HEK293 (cell line): ENCODE data around the gene TYRP1.

Source experiments
- BCL11A ChIP-seq: fragments of 450-650 bp; formaldehyde crosslinking; IDR thresholded peaks from 2 replicates; pipeline ENCODE4 v1.5.1; 2016; ENCODE audit warnings: low read depth, missing biosample characterization, missing genetic modification characterization
- FEZF1 ChIP-seq: fragments of 450-650 bp; formaldehyde crosslinking; IDR thresholded peaks from 2 replicates; pipeline ENCODE4 v1.5.1; 2016; ENCODE audit warnings: missing biosample characterization, missing genetic modification characterization
- GLIS2 ChIP-seq: fragments of 450-650 bp; formaldehyde crosslinking; IDR thresholded peaks from 2 replicates; pipeline ENCODE4 v1.5.1; 2016; ENCODE audit warnings: missing biosample characterization, missing genetic modification characterization
- HOXC10 ChIP-seq: sonication (generic); formaldehyde crosslinking; IDR thresholded peaks from 2 replicates; pipeline ENCODE4 v1.8.1; 2023; ENCODE audit warnings: mild to moderate bottlenecking, missing genetic modification reagents
- HOXD13 ChIP-seq: sonication (generic); formaldehyde crosslinking; IDR thresholded peaks from 2 replicates; pipeline ENCODE4 v1.8.0; 2022; ENCODE audit warnings: missing genetic modification reagents, borderline replicate concordance
- KLF1 ChIP-seq: fragments of 450-650 bp; formaldehyde crosslinking; IDR thresholded peaks from 2 replicates; pipeline ENCODE4 v1.5.1; 2016; ENCODE audit warnings: missing biosample characterization, missing genetic modification characterization
- MEIS1 ChIP-seq: sonication (generic); formaldehyde crosslinking; IDR thresholded peaks from 2 replicates; pipeline ENCODE4 v1.8.1; 2022; ENCODE audit warnings: missing genetic modification reagents, mild to moderate bottlenecking, borderline replicate concordance
- OSR2 ChIP-seq: fragments of 450-650 bp; formaldehyde crosslinking; IDR thresholded peaks from 2 replicates; pipeline ENCODE4 v1.5.1; 2016; ENCODE audit warnings: missing biosample characterization, missing genetic modification characterization
- REST ChIP-seq: fragments of 450-650 bp; formaldehyde crosslinking; IDR thresholded peaks from 2 replicates; pipeline ENCODE4 v1.5.1; 2016; ENCODE audit warnings: missing biosample characterization, missing genetic modification characterization
- SCRT1 ChIP-seq: fragments of 450-650 bp; formaldehyde crosslinking; IDR thresholded peaks from 2 replicates; pipeline ENCODE4 v1.5.1; 2016; ENCODE audit warnings: missing biosample characterization, missing genetic modification characterization, borderline replicate concordance
- WT1 ChIP-seq: fragments of 450-650 bp; formaldehyde crosslinking; IDR thresholded peaks from 2 replicates; pipeline ENCODE4 v1.5.1; 2016; ENCODE audit warnings: missing biosample characterization, missing genetic modification characterization
- ZFP69B ChIP-seq: fragments of 450-650 bp; formaldehyde crosslinking; IDR thresholded peaks from 2 replicates; pipeline ENCODE4 v1.5.1; 2016; ENCODE audit warnings: missing biosample characterization, missing genetic modification characterization
- ZNF10 ChIP-seq: fragments of 450-650 bp; formaldehyde crosslinking; IDR thresholded peaks from 2 replicates; pipeline ENCODE4 v1.5.1; 2017; ENCODE audit warnings: missing biosample characterization, missing genetic modification characterization
- ZNF211 ChIP-seq: fragments of 450-650 bp; formaldehyde crosslinking; IDR thresholded peaks from 2 replicates; pipeline ENCODE4 v1.5.1; 2016; ENCODE audit warnings: low read depth, missing biosample characterization, missing genetic modification characterization
- ZNF248 ChIP-seq: fragments of 450-650 bp; formaldehyde crosslinking; IDR thresholded peaks from 2 replicates; pipeline ENCODE4 v1.5.1; 2017; ENCODE audit warnings: missing biosample characterization, missing genetic modification characterization
- ZNF292 ChIP-seq: fragments of 450-650 bp; formaldehyde crosslinking; IDR thresholded peaks from 2 replicates; pipeline ENCODE4 v1.5.1; 2016; ENCODE audit warnings: low read depth, missing biosample characterization, missing genetic modification characterization, borderline replicate concordance
- ZNF302 ChIP-seq: fragments of 450-650 bp; formaldehyde crosslinking; IDR thresholded peaks from 2 replicates; pipeline ENCODE4 v1.5.1; 2016; ENCODE audit warnings: missing biosample characterization, missing genetic modification characterization, low read depth
- ZNF311 ChIP-seq: fragments of 450-650 bp; formaldehyde crosslinking; IDR thresholded peaks from 2 replicates; pipeline ENCODE4 v1.5.1; 2017; ENCODE audit warnings: missing biosample characterization, missing genetic modification characterization, borderline replicate concordance
- ZNF341 ChIP-seq: fragments of 450-650 bp; formaldehyde crosslinking; IDR thresholded peaks from 2 replicates; pipeline ENCODE4; 2016; ENCODE audit warnings: low read depth, missing biosample characterization, missing genetic modification characterization
- ZNF394 ChIP-seq: fragments of 450-650 bp; formaldehyde crosslinking; IDR thresholded peaks from 2 replicates; pipeline ENCODE4 v1.5.1; 2016; ENCODE audit warnings: missing biosample characterization, missing genetic modification characterization, mild to moderate bottlenecking, moderate library complexity, borderline replicate concordance
- ZNF48 ChIP-seq: fragments of 450-650 bp; formaldehyde crosslinking; IDR thresholded peaks from 2 replicates; pipeline ENCODE4 v1.5.1; 2016; ENCODE audit warnings: missing biosample characterization, missing genetic modification characterization
- ZNF510 ChIP-seq: fragments of 450-650 bp; formaldehyde crosslinking; IDR thresholded peaks from 2 replicates; pipeline ENCODE4 v1.5.1; 2018; ENCODE audit warnings: mild to moderate bottlenecking, missing genetic modification characterization, missing biosample characterization; ENCODE audit not compliant: insufficient replicate concordance
- ZNF555 ChIP-seq: fragments of 450-650 bp; formaldehyde crosslinking; conservative IDR thresholded peaks from 2 replicates; pipeline ENCODE4 v1.5.1; 2017; ENCODE audit warnings: missing biosample characterization, mild to moderate bottlenecking, missing genetic modification characterization, inconsistent platforms
- ZNF560 ChIP-seq: fragments of 450-650 bp; formaldehyde crosslinking; IDR thresholded peaks from 2 replicates; pipeline ENCODE4 v1.5.1; 2017; ENCODE audit warnings: missing biosample characterization, missing genetic modification characterization, borderline replicate concordance
- ZNF585B ChIP-seq: fragments of 450-650 bp; formaldehyde crosslinking; IDR thresholded peaks from 2 replicates; pipeline ENCODE4 v1.5.1; 2016; ENCODE audit warnings: missing biosample characterization, missing genetic modification characterization
- ZNF843 ChIP-seq: fragments of 450-650 bp; formaldehyde crosslinking; IDR thresholded peaks from 2 replicates; pipeline ENCODE4 v1.5.1; 2016; ENCODE audit warnings: missing biosample characterization, missing genetic modification characterization
- TF ChIP-seq, protein P1 (sequence below): fragments of 450-650 bp; formaldehyde crosslinking; IDR thresholded peaks from 2 replicates; pipeline ENCODE4 v1.5.1; 2016; ENCODE audit warnings: missing biosample characterization, missing genetic modification characterization, borderline replicate concordance
- TF ChIP-seq, protein P2 (sequence below): fragments of 450-650 bp; formaldehyde crosslinking; optimal IDR thresholded peaks from 2 replicates; pipeline ENCODE3; 2016; ENCODE audit warnings: missing biosample characterization, mild to moderate bottlenecking, missing genetic modification characterization
- TF ChIP-seq, protein P3 (sequence below): fragments of 450-650 bp; formaldehyde crosslinking; IDR thresholded peaks from 2 replicates; pipeline ENCODE4 v1.5.1; 2016; ENCODE audit warnings: missing biosample characterization, missing genetic modification characterization

Gene TYRP1

GRCh38 chr9:12739014-12739652 is 45.9 kb downstream of the TYRP1 start (continued):
- TF ChIP-seq, protein P1, sequence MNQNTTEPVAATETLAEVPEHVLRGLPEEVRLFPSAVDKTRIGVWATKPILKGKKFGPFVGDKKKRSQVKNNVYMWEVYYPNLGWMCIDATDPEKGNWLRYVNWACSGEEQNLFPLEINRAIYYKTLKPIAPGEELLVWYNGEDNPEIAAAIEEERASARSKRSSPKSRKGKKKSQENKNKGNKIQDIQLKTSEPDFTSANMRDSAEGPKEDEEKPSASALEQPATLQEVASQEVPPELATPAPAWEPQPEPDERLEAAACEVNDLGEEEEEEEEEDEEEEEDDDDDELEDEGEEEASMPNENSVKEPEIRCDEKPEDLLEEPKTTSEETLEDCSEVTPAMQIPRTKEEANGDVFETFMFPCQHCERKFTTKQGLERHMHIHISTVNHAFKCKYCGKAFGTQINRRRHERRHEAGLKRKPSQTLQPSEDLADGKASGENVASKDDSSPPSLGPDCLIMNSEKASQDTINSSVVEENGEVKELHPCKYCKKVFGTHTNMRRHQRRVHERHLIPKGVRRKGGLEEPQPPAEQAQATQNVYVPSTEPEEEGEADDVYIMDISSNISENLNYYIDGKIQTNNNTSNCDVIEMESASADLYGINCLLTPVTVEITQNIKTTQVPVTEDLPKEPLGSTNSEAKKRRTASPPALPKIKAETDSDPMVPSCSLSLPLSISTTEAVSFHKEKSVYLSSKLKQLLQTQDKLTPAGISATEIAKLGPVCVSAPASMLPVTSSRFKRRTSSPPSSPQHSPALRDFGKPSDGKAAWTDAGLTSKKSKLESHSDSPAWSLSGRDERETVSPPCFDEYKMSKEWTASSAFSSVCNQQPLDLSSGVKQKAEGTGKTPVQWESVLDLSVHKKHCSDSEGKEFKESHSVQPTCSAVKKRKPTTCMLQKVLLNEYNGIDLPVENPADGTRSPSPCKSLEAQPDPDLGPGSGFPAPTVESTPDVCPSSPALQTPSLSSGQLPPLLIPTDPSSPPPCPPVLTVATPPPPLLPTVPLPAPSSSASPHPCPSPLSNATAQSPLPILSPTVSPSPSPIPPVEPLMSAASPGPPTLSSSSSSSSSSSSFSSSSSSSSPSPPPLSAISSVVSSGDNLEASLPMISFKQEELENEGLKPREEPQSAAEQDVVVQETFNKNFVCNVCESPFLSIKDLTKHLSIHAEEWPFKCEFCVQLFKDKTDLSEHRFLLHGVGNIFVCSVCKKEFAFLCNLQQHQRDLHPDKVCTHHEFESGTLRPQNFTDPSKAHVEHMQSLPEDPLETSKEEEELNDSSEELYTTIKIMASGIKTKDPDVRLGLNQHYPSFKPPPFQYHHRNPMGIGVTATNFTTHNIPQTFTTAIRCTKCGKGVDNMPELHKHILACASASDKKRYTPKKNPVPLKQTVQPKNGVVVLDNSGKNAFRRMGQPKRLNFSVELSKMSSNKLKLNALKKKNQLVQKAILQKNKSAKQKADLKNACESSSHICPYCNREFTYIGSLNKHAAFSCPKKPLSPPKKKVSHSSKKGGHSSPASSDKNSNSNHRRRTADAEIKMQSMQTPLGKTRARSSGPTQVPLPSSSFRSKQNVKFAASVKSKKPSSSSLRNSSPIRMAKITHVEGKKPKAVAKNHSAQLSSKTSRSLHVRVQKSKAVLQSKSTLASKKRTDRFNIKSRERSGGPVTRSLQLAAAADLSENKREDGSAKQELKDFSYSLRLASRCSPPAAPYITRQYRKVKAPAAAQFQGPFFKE = no peak
- TF ChIP-seq, protein P2, sequence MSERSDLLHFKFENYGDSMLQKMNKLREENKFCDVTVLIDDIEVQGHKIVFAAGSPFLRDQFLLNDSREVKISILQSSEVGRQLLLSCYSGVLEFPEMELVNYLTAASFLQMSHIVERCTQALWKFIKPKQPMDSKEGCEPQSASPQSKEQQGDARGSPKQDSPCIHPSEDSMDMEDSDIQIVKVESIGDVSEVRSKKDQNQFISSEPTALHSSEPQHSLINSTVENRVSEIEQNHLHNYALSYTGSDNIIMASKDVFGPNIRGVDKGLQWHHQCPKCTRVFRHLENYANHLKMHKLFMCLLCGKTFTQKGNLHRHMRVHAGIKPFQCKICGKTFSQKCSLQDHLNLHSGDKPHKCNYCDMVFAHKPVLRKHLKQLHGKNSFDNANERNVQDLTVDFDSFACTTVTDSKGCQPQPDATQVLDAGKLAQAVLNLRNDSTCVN (tag by site-specific recombination) = no peak
- no peak for TF ChIP-seq BCL11A (tag by site-specific recombination)
- TF ChIP-seq KLF1 (tag by site-specific recombination) = no peak
- no peak for TF ChIP-seq GLIS2 (tag by site-specific recombination)
- TF ChIP-seq ZNF311 (tag by site-specific recombination) = no peak
- no peak for TF ChIP-seq ZNF341 (tag by site-specific recombination)
- TF ChIP-seq FEZF1 = no peak
- TF ChIP-seq ZNF302 (tag by site-specific recombination) = no peak
- no peak for TF ChIP-seq ZFP69B (tag by site-specific recombination)
- no peak for TF ChIP-seq HOXC10
- no peak for TF ChIP-seq ZNF585B (tag by site-specific recombination)
- TF ChIP-seq ZNF10 (tag by site-specific recombination) = no peak
- no peak for TF ChIP-seq ZNF394
- TF ChIP-seq ZNF211 (tag by site-specific recombination) = no peak
- peak; percentile 26; the same call in 1 of the 2 replicates for TF ChIP-seq ZNF843 (tag by site-specific recombination)
- no peak for TF ChIP-seq ZNF560 (tag by site-specific recombination)
- TF ChIP-seq SCRT1 = no peak
- no peak for TF ChIP-seq MEIS1 (CRISPR knock-in tag)
- TF ChIP-seq OSR2 = no peak
- TF ChIP-seq ZNF48 (tag by site-specific recombination) = no peak
- TF ChIP-seq WT1 (tag by site-specific recombination) = peak; percentile 21; the same call in 1 of the 2 replicates
- TF ChIP-seq ZNF248 (tag by site-specific recombination) = no peak
- no peak for TF ChIP-seq ZNF555 (tag by site-specific recombination)
- no peak for TF ChIP-seq ZNF292 (tag by site-specific recombination)
- TF ChIP-seq REST (tag by site-specific recombination) = no peak
- TF ChIP-seq, protein P3, sequence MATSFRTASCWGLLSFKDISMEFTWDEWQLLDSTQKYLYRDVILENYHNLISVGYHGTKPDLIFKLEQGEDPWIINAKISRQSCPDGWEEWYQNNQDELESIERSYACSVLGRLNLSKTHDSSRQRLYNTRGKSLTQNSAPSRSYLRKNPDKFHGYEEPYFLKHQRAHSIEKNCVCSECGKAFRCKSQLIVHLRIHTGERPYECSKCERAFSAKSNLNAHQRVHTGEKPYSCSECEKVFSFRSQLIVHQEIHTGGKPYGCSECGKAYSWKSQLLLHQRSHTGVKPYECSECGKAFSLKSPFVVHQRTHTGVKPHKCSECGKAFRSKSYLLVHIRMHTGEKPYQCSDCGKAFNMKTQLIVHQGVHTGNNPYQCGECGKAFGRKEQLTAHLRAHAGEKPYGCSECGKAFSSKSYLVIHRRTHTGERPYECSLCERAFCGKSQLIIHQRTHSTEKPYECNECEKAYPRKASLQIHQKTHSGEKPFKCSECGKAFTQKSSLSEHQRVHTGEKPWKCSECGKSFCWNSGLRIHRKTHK = no peak
- no peak for TF ChIP-seq ZNF510 (tag by site-specific recombination)
- TF ChIP-seq HOXD13 (CRISPR knock-in tag) = 0 out of 2 replicates have a peak, but pooled peaks have one; percentile 32
